Mucosa of rectum (tissue), 2 donors: ENCODE data around the gene CHRNA9.

Source experiments
- H3K27ac ChIP-seq, 2 donors: one replicate each; pipeline ENCODE4 v1.7.0; 2013; ENCODE audit warnings: inconsistent platforms in 2 of 2, low read depth in 2 of 2, low read length in 2 of 2
- H3K27me3 ChIP-seq, 2 donors: one replicate each; pipeline ENCODE4 v1.7.0; 2013; ENCODE audit warnings: low read length in 2 of 2; ENCODE audit not compliant: control insufficient read depth in 2 of 2, insufficient read depth in 2 of 2
- H3K36me3 ChIP-seq, 2 donors: one replicate each; pipeline ENCODE4 v1.7.0; 2013; ENCODE audit warnings: low read length in 2 of 2; ENCODE audit not compliant: control insufficient read depth in 2 of 2, insufficient read depth in 2 of 2
- H3K4me1 ChIP-seq, 2 donors: one replicate each; pipeline ENCODE4 v1.7.0; 2013; ENCODE audit warnings: low read length in 2 of 2, mild to moderate bottlenecking in 1 of 2; ENCODE audit not compliant: control insufficient read depth in 2 of 2, insufficient read depth in 2 of 2
- H3K4me3 ChIP-seq, 2 donors: one replicate each; pipeline ENCODE4 v1.7.0; 2013; ENCODE audit warnings: low read length in 2 of 2
- H3K9ac ChIP-seq, 2 donors: one replicate each; pipeline ENCODE4 v1.7.0; 2013; ENCODE audit warnings: low read length in 2 of 2, low read depth in 1 of 2, mild to moderate bottlenecking in 1 of 2
- H3K9me3 ChIP-seq, 2 donors: one replicate each; pipeline ENCODE4 v1.7.0; 2013; ENCODE audit warnings: low read length in 2 of 2; ENCODE audit not compliant: control insufficient read depth in 2 of 2
- donor health status: healthy.
- donor health status: Normal muscosa, but diverticular disease.

CHRNA9 gene

DNA sequence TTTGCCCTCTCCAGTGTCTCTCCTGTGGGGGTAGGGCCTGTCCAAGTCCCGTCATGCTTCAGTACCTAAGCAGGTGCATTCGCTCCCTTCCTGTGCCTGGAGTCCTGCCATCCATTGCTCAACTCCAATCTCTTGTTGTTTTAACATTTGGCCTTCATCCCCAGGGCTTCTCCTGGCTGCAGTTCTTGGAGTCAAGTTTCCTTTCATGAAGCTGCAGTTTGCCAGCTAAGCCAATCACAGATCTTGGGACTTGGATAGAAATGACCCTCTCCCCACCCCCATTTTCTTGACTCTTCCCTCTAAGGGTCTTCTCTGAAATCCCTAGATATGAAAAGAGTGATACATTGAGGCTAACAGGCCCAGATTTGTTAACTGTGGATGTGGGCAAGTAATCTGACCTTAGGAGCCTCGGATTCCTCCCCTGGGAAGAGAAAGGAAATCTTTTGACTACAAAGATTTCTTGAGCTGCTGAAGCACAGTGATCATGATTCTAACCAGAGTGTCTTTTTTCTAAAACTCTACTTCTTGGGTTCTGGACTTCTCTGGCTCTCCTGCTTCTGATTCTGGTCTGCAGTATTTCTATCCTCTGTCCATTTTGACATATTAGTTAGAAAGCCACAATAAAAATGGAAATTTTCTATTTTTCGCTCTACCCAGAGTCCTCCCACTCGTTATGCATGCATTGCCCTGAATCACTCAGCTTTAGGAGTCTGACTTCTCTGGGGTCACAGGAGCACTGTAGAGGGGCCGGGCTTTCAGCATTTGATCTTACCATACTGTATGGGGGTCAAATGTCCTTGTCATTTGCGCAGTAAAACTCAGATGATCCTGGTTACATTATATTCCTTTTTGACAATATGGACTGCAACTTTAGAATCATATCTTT, 61.0 kb downstream of the CHRNA9 start:
- Histone ChIP-seq H3K9ac (no peak overlapping the region), H3K36me3 (no peaks in the 10 kb centered on the region), H3K4me1 (peaks cover 7 to 9% of the 10 kb centered on the region in 2 donors), H3K4me3 (no peak overlapping the region), H3K27me3 (no peaks in the 10 kb centered on the region), H3K27ac (peak overlapping the region in 1 of 2 donors; percentile 3), H3K9me3 (no peaks in the 10 kb centered on the region)

DNA sequence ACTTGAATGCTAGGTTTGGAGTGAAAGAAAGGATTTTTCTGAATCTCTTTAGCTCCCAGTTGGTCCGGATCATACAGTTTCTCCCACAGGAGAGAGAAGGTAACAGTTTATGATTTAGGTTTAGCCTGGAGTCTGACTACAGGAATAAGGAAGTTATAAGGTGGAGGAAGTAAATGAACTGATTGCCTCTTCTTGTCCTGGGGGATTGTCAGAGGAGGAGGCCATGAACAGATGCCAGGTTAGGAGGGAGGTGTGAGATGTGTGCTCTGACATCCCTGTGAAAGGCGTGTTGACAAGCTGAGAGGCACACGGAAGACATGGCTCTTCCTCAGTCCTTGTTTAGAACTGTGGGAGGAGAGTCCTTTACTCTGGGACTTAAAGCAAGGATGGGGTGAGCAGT, 64.4 kb downstream of the CHRNA9 start:
- H3K36me3 ChIP-seq: no peaks in the 10 kb centered on the region
- H3K4me1 ChIP-seq: peaks cover 12 to 19% of the 10 kb centered on the region in 2 donors
- H3K27ac ChIP-seq: peak overlapping the region in 1 of 2 donors; percentile 17
- no peaks in the 10 kb centered on the region for H3K9me3 ChIP-seq
- H3K27me3 ChIP-seq: no peaks in the 10 kb centered on the region
- H3K4me3 ChIP-seq: no peak overlapping the region
- H3K9ac ChIP-seq: peak overlapping the region; percentile 6 to 16

DNA sequence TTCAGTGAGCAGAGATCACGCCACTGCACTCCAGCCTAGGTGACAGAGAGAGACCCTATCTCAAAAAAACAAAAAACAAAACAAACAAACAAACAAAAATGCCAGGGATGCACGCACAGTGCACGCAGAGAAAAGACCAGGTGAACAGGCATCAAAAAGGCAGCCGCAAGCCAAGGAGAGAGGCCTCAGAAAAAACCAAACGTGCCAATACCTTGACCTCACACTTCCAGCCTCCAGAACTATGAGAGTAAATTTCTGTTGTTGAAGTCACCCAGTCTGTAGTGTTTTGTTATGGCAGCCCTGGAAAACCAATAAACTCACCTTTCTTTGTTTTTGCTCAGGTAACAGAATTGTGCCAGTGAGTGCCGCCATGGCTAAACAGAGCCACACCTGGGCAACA, 66.0 kb downstream of the CHRNA9 start:
- Histone ChIP-seq H3K9me3 (no peaks in the 10 kb centered on the region), H3K27ac (no peak overlapping the region), H3K9ac (no peak overlapping the region), H3K36me3 (no peaks in the 10 kb centered on the region), H3K4me1 (peaks cover 18 to 25% of the 10 kb centered on the region in 2 donors), H3K4me3 (no peak overlapping the region), H3K27me3 (no peaks in the 10 kb centered on the region)

DNA sequence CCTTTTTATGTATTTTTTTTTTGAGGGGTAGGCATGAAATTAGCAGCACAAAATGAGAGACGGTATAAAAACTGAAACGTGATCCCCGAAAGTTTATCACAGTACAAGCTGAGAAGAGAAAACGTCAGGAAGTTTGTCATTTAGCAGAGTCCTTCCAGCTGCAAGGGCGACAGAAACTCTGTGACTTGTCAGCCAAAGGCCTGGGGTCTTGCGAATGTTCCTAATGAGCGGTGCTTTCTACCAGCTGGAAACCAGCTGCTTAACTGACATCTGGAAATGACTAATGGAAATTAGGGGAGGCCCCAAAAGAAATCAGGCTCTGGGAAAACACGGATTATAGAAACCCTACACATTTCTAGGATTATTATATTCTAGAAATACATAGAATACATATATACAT, 66.5 kb downstream of the CHRNA9 start:
- Histone ChIP-seq H3K9me3 (no peaks in the 10 kb centered on the region), H3K27me3 (no peaks in the 10 kb centered on the region), H3K27ac (no peak overlapping the region), H3K4me1 (peaks cover 16 to 22% of the 10 kb centered on the region in 2 donors), H3K4me3 (no peak overlapping the region), H3K9ac (no peak overlapping the region), H3K36me3 (no peaks in the 10 kb centered on the region)

DNA sequence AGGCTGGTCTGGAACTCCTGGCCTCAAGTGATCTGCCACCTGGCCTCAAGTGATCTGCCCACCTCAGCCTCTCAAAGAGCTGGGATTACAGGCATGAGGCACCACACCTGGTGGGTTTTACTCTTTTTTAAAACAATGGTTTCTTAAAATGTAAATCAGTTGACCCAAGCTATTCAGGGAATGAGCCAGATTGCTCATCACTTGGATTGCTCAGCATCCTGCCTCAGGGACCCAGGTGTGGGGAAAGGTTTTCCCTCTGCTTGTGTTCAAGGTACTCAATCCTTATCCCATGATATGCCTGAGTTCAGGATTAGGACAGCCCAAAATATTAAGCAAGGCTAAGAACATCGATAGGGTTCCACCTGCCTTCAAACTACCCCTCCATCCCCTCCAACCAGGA, 67.4 kb downstream of the CHRNA9 start:
- Histone ChIP-seq H3K27ac (no peak overlapping the region), H3K36me3 (no peaks in the 10 kb centered on the region), H3K4me3 (no peak overlapping the region), H3K4me1 (peaks cover 16 to 22% of the 10 kb centered on the region in 2 donors), H3K9me3 (no peaks in the 10 kb centered on the region), H3K9ac (no peak overlapping the region), H3K27me3 (no peaks in the 10 kb centered on the region)

DNA sequence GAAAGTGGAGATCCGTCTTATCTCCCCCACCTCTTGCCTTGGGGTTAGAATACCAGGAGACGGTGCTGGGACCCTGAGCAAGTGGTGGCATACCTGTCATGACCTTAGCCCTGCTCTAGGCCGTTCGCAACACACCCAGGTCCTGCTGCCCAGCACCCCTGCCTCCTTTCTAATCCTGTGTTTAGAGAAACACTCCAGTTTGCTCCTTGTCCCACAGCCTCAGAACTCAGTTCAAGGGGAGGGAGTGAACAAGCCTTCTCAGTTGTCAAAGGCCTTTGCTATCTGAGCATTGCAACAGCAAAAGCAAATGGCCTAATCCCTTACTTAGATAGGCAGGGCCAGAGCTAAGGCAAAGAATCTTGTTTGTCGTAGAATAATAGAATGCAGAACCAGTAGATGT, 67.9 kb downstream of the CHRNA9 start:
- Histone ChIP-seq H3K27ac (no peak overlapping the region), H3K4me3 (no peak overlapping the region), H3K36me3 (no peaks in the 10 kb centered on the region), H3K9me3 (no peaks in the 10 kb centered on the region), H3K9ac (no peak overlapping the region), H3K4me1 (peaks cover 16 to 22% of the 10 kb centered on the region in 2 donors), H3K27me3 (no peaks in the 10 kb centered on the region)
